ENCODE results near the gene SH3BGRL3. TPM values are rescaled to one million over a fixed set of nuclear protein-coding genes. Genes with fewer than 3 reads are reported as not detected.

The SH3BGRL3 gene
- total and polyA plus RNA-seq, 2 experiments from 2014 or later = 30.9 to 370 TPM

DNA sequence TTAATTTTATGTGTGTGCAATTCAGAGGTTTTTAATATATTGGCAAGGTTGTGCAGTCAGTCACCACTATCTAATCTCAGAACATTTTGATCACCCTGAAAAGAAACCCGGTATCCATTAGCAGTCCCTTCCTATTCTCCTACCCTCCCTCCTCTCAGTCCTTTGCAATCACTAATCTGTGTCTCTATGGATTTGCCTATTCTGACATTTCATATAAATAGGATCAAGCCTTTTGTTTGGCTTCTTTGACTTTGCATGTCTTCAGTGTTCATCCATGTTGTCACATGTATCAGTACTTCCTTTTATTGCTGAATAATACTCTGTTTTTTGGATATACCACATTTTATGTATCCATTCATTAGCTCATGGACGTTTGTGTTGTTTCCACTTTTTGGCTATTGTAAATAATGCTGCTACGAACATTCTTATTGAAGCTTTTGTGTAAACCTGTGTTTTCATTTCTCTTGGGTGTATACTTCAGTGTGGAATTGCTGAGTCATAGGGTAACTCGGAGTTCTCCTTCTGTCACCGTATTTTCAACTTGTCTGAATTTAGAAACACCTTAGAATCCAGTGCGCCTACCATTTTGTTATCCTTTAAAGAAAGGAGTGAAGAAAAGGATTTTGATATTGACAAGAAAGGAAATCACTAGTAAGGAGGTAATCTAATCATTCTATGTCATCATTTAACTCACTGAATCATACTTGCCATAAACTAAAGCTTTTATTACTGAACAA is 42.5 kb upstream of the SH3BGRL3 start (continued):
- TF ChIP-seq, protein P1, sequence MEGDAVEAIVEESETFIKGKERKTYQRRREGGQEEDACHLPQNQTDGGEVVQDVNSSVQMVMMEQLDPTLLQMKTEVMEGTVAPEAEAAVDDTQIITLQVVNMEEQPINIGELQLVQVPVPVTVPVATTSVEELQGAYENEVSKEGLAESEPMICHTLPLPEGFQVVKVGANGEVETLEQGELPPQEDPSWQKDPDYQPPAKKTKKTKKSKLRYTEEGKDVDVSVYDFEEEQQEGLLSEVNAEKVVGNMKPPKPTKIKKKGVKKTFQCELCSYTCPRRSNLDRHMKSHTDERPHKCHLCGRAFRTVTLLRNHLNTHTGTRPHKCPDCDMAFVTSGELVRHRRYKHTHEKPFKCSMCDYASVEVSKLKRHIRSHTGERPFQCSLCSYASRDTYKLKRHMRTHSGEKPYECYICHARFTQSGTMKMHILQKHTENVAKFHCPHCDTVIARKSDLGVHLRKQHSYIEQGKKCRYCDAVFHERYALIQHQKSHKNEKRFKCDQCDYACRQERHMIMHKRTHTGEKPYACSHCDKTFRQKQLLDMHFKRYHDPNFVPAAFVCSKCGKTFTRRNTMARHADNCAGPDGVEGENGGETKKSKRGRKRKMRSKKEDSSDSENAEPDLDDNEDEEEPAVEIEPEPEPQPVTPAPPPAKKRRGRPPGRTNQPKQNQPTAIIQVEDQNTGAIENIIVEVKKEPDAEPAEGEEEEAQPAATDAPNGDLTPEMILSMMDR (conservative IDR thresholded peaks at IDR 0.05; ENCODE audit: low read depth in 2 of 2) = no peak
- TF ChIP-seq EZH2phosphoT487 (IDR thresholded peaks at IDR 0.05; ENCODE audit: unreplicated experiment) = no peak
- TF ChIP-seq JUNB (IDR thresholded peaks at IDR 0.05; ENCODE audit: unreplicated experiment) = no peak
- no peak for TF ChIP-seq CREB1 (CRISPR knock-in tag; IDR thresholded peaks at IDR 0.05; ENCODE audit: low read depth)
- TF ChIP-seq NANOG (IDR thresholded peaks at IDR 0.05; ENCODE audit: borderline replicate concordance) = no peak
- TF ChIP-seq STAT1 (IDR thresholded peaks at IDR 0.05; ENCODE audit: unreplicated experiment) = no peak
- no peak for TF ChIP-seq ZNF114 (CRISPR knock-in tag; IDR thresholded peaks at IDR 0.05)
- TF ChIP-seq POLR2AphosphoS5 (IDR thresholded peaks at IDR 0.05; ENCODE audit: low read depth) = no peak
- no peak for TF ChIP-seq EZH2 (IDR thresholded peaks at IDR 0.05; ENCODE audit: low read depth, unreplicated experiment)
- TF ChIP-seq, protein P2, sequence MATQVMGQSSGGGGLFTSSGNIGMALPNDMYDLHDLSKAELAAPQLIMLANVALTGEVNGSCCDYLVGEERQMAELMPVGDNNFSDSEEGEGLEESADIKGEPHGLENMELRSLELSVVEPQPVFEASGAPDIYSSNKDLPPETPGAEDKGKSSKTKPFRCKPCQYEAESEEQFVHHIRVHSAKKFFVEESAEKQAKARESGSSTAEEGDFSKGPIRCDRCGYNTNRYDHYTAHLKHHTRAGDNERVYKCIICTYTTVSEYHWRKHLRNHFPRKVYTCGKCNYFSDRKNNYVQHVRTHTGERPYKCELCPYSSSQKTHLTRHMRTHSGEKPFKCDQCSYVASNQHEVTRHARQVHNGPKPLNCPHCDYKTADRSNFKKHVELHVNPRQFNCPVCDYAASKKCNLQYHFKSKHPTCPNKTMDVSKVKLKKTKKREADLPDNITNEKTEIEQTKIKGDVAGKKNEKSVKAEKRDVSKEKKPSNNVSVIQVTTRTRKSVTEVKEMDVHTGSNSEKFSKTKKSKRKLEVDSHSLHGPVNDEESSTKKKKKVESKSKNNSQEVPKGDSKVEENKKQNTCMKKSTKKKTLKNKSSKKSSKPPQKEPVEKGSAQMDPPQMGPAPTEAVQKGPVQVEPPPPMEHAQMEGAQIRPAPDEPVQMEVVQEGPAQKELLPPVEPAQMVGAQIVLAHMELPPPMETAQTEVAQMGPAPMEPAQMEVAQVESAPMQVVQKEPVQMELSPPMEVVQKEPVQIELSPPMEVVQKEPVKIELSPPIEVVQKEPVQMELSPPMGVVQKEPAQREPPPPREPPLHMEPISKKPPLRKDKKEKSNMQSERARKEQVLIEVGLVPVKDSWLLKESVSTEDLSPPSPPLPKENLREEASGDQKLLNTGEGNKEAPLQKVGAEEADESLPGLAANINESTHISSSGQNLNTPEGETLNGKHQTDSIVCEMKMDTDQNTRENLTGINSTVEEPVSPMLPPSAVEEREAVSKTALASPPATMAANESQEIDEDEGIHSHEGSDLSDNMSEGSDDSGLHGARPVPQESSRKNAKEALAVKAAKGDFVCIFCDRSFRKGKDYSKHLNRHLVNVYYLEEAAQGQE (IDR thresholded peaks at IDR 0.05; ENCODE audit: unreplicated experiment) = no peak

DNA sequence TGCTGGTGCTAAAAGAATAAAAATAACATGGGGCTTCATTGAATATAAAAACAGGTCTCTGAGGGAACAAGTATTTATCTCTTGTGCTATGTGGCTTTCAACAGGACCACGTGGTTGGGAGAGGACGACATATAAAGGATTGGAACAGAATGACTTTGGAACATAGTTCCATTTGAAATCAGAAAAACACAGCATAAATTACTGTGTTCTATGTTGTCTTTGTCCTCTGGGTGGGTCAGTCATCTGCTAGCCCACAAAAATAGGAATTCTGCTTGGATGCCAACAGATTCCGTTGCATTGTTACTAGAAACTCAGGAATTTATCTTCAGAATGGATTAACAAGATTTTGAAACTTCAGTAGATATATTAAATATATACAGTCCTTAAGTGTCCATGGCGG is 40.0 kb upstream of the SH3BGRL3 start:
- Histone ChIP-seq H3K4me1 (ENCODE audit: insufficient read depth) (peaks cover 17% of the 10 kb centered on the region), H3K79me2 (replicated peaks; ENCODE audit: insufficient read depth) (peaks cover 87% of the 10 kb centered on the region), H3K27me3 (ENCODE audit: insufficient read depth) (no peaks in the 10 kb centered on the region), H3F3A (replicated peaks; ENCODE audit: low read depth) (no peaks in the 10 kb centered on the region), H3K4me2 (no peak overlapping the region), H4K20me1 (replicated peaks; ENCODE audit: insufficient read depth) (peaks cover 63% of the 10 kb centered on the region), H2AFZ (no peak overlapping the region), H3K4me3 (no peak overlapping the region), H3K27ac (ENCODE audit: low read depth) (no peak overlapping the region), H3K36me3 (ENCODE audit: insufficient read depth) (peaks cover 11% of the 10 kb centered on the region), H3K9me2 (ENCODE audit: insufficient read depth) (no peaks in the 10 kb centered on the region)
- DNase-seq (ENCODE audit: low spot score) (no peak), ATAC-seq (no peak)
- Mint-ChIP-seq H3K4me1 (peaks cover 21% of the 10 kb centered on the region; the same call in 2 of the 3 replicates), H3K9me3 (peaks cover 9% of the 10 kb centered on the region; the same call in 2 of the 3 replicates), H3K4me3 (no peak overlapping the region), H3K27ac (no peak overlapping the region), H3K36me3 (ENCODE audit: low read depth) (peaks cover 44% of the 10 kb centered on the region), H3K27me3 (ENCODE audit: insufficient read depth, low read depth, poor library complexity) (peaks cover 2% of the 10 kb centered on the region)
- TF ChIP-seq NANOG (IDR thresholded peaks at IDR 0.05; ENCODE audit: borderline replicate concordance) (no peak), ZNF114 (CRISPR knock-in tag; IDR thresholded peaks at IDR 0.05) (no peak)
- TF ChIP-seq, protein P3, sequence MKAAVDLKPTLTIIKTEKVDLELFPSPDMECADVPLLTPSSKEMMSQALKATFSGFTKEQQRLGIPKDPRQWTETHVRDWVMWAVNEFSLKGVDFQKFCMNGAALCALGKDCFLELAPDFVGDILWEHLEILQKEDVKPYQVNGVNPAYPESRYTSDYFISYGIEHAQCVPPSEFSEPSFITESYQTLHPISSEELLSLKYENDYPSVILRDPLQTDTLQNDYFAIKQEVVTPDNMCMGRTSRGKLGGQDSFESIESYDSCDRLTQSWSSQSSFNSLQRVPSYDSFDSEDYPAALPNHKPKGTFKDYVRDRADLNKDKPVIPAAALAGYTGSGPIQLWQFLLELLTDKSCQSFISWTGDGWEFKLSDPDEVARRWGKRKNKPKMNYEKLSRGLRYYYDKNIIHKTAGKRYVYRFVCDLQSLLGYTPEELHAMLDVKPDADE (IDR thresholded peaks at IDR 0.05) = no peak
- TF ChIP-seq, protein P4, sequence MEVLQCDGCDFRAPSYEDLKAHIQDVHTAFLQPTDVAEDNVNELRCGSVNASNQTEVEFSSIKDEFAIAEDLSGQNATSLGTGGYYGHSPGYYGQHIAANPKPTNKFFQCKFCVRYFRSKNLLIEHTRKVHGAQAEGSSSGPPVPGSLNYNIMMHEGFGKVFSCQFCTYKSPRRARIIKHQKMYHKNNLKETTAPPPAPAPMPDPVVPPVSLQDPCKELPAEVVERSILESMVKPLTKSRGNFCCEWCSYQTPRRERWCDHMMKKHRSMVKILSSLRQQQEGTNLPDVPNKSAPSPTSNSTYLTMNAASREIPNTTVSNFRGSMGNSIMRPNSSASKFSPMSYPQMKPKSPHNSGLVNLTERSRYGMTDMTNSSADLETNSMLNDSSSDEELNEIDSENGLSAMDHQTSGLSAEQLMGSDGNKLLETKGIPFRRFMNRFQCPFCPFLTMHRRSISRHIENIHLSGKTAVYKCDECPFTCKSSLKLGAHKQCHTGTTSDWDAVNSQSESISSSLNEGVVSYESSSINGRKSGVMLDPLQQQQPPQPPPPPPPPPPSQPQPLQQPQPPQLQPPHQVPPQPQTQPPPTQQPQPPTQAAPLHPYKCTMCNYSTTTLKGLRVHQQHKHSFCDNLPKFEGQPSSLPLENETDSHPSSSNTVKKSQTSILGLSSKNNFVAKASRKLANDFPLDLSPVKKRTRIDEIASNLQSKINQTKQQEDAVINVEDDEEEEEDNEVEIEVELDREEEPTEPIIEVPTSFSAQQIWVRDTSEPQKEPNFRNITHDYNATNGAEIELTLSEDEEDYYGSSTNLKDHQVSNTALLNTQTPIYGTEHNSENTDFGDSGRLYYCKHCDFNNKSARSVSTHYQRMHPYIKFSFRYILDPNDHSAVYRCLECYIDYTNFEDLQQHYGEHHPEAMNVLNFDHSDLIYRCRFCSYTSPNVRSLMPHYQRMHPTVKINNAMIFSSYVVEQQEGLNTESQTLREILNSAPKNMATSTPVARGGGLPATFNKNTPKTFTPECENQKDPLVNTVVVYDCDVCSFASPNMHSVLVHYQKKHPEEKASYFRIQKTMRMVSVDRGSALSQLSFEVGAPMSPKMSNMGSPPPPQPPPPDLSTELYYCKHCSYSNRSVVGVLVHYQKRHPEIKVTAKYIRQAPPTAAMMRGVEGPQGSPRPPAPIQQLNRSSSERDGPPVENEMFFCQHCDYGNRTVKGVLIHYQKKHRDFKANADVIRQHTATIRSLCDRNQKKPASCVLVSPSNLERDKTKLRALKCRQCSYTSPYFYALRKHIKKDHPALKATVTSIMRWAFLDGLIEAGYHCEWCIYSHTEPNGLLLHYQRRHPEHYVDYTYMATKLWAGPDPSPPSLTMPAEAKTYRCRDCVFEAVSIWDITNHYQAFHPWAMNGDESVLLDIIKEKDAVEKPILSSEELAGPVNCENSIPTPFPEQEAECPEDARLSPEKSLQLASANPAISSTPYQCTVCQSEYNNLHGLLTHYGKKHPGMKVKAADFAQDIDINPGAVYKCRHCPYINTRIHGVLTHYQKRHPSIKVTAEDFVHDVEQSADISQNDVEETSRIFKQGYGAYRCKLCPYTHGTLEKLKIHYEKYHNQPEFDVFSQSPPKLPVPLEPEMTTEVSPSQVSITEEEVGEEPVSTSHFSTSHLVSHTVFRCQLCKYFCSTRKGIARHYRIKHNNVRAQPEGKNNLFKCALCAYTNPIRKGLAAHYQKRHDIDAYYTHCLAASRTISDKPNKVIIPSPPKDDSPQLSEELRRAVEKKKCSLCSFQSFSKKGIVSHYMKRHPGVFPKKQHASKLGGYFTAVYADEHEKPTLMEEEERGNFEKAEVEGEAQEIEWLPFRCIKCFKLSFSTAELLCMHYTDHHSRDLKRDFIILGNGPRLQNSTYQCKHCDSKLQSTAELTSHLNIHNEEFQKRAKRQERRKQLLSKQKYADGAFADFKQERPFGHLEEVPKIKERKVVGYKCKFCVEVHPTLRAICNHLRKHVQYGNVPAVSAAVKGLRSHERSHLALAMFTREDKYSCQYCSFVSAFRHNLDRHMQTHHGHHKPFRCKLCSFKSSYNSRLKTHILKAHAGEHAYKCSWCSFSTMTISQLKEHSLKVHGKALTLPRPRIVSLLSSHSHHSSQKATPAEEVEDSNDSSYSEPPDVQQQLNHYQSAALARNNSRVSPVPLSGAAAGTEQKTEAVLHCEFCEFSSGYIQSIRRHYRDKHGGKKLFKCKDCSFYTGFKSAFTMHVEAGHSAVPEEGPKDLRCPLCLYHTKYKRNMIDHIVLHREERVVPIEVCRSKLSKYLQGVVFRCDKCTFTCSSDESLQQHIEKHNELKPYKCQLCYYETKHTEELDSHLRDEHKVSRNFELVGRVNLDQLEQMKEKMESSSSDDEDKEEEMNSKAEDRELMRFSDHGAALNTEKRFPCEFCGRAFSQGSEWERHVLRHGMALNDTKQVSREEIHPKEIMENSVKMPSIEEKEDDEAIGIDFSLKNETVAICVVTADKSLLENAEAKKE (CRISPR knock-in tag; IDR thresholded peaks at IDR 0.05) = no peak

Data from GM23338 (cell line).